ENCODE results near the gene NACA2. TPM values are rescaled to one million over a fixed set of nuclear protein-coding genes. Genes with fewer than 3 reads are reported as not detected.
A peak's percentile ranks its signal among the peaks of the same experiment; 100 is the strongest.
"Not testable (repeated sequence)": the region's sequence is repeated elsewhere in the genome, so short reads cannot be mapped to it uniquely, and the experiment has no call there.

The NACA2 gene
- total and polyA plus RNA-seq, 2 of the 13 experiments (the other 11 are each of a cell fraction or from before 2014, with no cell fraction given) = 0.21 TPM; not detected in 1

DNA sequence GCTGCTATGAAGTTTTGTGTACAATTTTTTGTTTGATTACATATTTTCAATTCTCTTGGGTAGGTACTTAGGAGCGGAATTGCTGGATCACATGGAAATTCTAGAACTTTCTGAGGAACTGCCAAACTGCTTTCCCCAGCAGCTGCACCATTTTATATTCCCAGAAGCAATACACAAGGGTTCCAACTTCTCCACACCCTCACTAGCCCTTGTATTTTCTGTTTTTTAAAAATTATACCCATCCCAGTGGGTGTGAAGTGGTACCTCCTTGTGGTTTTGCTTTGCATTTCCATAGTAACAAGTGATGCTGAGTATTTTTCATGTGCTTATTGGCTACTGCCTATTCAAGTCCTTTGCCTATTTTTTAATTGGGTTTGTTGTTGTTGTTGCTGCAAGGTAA is 20.9 kb downstream of the NACA2 start (continued):
- TF ChIP-seq, protein P1, sequence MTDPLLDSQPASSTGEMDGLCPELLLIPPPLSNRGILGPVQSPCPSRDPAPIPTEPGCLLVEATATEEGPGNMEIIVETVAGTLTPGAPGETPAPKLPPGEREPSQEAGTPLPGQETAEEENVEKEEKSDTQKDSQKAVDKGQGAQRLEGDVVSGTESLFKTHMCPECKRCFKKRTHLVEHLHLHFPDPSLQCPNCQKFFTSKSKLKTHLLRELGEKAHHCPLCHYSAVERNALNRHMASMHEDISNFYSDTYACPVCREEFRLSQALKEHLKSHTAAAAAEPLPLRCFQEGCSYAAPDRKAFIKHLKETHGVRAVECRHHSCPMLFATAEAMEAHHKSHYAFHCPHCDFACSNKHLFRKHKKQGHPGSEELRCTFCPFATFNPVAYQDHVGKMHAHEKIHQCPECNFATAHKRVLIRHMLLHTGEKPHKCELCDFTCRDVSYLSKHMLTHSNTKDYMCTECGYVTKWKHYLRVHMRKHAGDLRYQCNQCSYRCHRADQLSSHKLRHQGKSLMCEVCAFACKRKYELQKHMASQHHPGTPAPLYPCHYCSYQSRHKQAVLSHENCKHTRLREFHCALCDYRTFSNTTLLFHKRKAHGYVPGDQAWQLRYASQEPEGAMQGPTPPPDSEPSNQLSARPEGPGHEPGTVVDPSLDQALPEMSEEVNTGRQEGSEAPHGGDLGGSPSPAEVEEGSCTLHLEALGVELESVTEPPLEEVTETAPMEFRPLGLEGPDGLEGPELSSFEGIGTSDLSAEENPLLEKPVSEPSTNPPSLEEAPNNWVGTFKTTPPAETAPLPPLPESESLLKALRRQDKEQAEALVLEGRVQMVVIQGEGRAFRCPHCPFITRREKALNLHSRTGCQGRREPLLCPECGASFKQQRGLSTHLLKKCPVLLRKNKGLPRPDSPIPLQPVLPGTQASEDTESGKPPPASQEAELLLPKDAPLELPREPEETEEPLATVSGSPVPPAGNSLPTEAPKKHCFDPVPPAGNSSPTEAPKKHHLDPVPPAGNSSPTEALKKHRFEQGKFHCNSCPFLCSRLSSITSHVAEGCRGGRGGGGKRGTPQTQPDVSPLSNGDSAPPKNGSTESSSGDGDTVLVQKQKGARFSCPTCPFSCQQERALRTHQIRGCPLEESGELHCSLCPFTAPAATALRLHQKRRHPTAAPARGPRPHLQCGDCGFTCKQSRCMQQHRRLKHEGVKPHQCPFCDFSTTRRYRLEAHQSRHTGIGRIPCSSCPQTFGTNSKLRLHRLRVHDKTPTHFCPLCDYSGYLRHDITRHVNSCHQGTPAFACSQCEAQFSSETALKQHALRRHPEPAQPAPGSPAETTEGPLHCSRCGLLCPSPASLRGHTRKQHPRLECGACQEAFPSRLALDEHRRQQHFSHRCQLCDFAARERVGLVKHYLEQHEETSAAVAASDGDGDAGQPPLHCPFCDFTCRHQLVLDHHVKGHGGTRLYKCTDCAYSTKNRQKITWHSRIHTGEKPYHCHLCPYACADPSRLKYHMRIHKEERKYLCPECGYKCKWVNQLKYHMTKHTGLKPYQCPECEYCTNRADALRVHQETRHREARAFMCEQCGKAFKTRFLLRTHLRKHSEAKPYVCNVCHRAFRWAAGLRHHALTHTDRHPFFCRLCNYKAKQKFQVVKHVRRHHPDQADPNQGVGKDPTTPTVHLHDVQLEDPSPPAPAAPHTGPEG (CRISPR knock-in tag; IDR thresholded peaks at IDR 0.05) = no peak
- TF ChIP-seq RFXAP (CRISPR knock-in tag; IDR thresholded peaks at IDR 0.05; ENCODE audit: borderline replicate concordance) = peak; percentile 98
- TF ChIP-seq ZNF274 (CRISPR knock-in tag; IDR thresholded peaks at IDR 0.05) = no peak
- no peak for TF ChIP-seq CBFB (CRISPR knock-in tag; IDR thresholded peaks at IDR 0.05)
- peak; percentile 96 for TF ChIP-seq RFX5 (IDR thresholded peaks at IDR 0.05; ENCODE audit: low read depth, low read length)

DNA sequence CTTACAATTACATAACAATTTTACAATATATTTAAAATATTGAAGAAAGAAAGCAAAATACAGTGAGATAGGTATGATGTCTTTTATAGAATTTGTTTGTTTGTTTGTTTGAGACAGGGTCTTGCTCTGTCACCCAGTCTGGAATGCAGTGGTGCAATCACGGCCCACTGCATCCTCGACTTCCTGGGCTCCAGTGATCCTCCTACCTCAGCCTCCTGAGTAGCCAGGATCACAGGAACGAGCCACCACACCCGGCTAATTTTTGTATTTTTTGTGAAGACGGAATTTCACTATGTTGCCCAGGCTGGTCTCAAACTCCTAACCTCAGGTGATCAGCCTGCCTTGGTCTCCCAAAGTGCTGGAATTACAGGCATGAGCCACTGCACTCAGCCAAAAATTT is 21.5 kb downstream of the NACA2 start:
- ATAC-seq; CTCF ChIA-PET (ENCODE audit: low intra/inter-chr PET ratio, low total read pairs); H3K9ac ChIP-seq (ENCODE audit: insufficient read depth, low read depth, low read length); H3K79me2 ChIP-seq (ENCODE audit: insufficient read depth, low read length); H4K20me1 ChIP-seq (ENCODE audit: insufficient read depth, low read length); intact Hi-C loops (cut with micrococcal nuclease; ENCODE audit: unreplicated experiment); H2AFZ ChIP-seq (ENCODE audit: low read length); H3K4me3 ChIP-seq (replicated peaks in 1 of 3; ENCODE audit: insufficient read depth in 1 of 3, low read depth in 2 of 3, low read length in 3 of 3); H3K27ac ChIP-seq (ENCODE audit: extremely low read length, insufficient read depth, low read length); BruUV-seq (replicated peaks); DNase-seq (ENCODE audit: low spot score); in situ Hi-C loops (cut with HindIII; ENCODE audit: extremely low pct_ligation_motif_present, low pct_unique_long_range_greater_than_20kb); H3K4me2 ChIP-seq (ENCODE audit: low read depth, low read length); FAIRE-seq; H3K36me3 ChIP-seq (replicated peaks in 1 of 2; ENCODE audit: control insufficient read depth in 1 of 2, insufficient read depth in 2 of 2, low read length in 2 of 2); H3K27me3 ChIP-seq (ENCODE audit: control insufficient read depth in 1 of 2, insufficient read depth in 2 of 2, low read length in 2 of 2): not testable (repeated sequence)
- TF ChIP-seq FOSL2 (CRISPR knock-in tag; IDR thresholded peaks at IDR 0.05) = peak; percentile 58
- TF ChIP-seq, protein P2, sequence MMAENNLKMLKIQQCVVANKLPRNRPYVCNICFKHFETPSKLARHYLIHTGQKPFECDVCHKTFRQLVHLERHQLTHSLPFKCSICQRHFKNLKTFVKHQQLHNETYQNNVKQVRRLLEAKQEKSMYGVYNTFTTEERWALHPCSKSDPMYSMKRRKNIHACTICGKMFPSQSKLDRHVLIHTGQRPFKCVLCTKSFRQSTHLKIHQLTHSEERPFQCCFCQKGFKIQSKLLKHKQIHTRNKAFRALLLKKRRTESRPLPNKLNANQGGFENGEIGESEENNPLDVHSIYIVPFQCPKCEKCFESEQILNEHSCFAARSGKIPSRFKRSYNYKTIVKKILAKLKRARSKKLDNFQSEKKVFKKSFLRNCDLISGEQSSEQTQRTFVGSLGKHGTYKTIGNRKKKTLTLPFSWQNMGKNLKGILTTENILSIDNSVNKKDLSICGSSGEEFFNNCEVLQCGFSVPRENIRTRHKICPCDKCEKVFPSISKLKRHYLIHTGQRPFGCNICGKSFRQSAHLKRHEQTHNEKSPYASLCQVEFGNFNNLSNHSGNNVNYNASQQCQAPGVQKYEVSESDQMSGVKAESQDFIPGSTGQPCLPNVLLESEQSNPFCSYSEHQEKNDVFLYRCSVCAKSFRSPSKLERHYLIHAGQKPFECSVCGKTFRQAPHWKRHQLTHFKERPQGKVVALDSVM (CRISPR knock-in tag; IDR thresholded peaks at IDR 0.05) = peak; percentile 86
- TF ChIP-seq KDM1A (CRISPR knock-in tag; IDR thresholded peaks at IDR 0.05) = peak; percentile 16; the same call in 1 of the 2 replicates
- TF ChIP-seq ZNF850 (CRISPR knock-in tag; conservative IDR thresholded peaks at IDR 0.05) = 0 out of 2 replicates have a peak, but pooled peaks have one; percentile 33
- H3K4me1 ChIP-seq (ENCODE audit: insufficient read depth, low read length) = peaks cover 25% of the 10 kb centered on the region
- H3K9me3 ChIP-seq (ENCODE audit: low read length) = peaks cover 12% of the 10 kb centered on the region; the same call in 1 of the 2 replicates
- POLR2A ChIA-PET = interaction anchor here (1.6 to 2.6 kb wide), 2 partner anchors 11 to 157 kb away, joined by 4 to 16 read pairs; no protein-coding TSS in a partner anchor
- WGBS (ENCODE audit: low lambda C conversion rate) = 46% methylated on average over 5 of the region's 5 CpGs

All from HepG2 (cell line).